ENCODE measurements around the gene SEPTIN2.
A peak's percentile ranks its signal among the peaks of the same experiment; 100 is the strongest.
"Not testable (repeated sequence)": the region's sequence is repeated elsewhere in the genome, so short reads cannot be mapped to it uniquely, and the experiment has no call there.

SEPTIN2 gene

GRCh38 chr2:241390301-241391206, 74.8 kb downstream of the SEPTIN2 start:
- peak; percentile 9 for DNase-seq

DNA sequence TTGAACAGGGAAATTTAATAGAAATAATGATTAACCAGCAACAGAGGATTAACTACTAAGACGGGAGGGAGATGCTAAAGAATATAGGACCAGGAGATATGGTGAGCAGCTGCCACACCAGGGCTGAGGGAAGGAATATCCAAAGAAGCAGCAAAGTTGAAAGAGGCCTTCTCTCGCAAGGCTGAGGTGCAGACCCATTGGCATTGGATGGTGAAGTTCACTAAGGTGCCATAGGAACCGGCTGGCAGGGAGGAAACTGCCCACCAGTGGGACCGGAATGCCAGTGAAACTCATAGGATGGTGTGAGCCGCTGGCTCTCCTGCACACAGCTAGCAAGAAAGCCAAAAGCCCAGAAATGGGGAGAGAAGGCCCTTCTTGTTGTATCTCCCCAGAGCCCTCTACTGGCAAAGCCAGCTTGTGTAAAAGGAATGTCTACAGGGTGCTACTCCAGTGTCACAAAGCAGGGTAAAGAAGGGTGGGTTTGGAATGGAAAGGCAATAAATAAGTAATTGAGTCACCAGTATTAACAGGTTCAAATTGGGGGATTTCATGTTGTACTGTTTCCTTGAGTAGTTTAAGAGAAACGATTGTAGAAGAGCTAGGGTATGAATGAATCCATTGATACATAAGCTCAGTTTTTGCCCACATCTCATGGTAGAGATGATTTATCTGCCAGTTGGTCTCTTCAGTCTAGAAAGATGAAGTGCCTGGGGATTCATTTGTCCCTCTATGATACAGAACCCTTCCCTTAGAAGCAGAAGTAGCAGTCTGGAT, 76.4 kb downstream of the SEPTIN2 start:
- peak; percentile 13 for DNase-seq

DNA sequence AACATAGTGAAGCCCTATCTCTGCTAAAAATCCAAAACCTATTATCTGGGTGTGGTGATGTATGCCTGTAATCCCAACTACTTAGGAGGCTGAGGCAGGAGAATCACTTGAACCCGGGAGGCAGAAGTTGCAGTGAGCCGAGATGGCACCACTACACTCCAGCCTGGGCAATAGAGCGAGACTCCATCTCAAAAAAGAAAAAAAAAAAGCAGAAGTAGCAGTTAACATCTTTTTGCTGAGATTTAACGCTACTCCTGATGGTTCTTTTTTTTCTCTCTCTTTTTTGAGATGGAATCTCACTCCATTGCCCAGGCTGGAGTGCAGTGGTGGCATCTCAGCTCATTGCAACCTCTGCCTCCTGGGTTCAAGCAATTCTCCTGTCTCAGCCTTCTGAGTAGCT, 77.0 kb downstream of the SEPTIN2 start:
- not testable (repeated sequence) for DNase-seq

GRCh38 chr2:241393524-241394196, 77.9 kb downstream of the SEPTIN2 start:
- peak; percentile 46 for DNase-seq

- DNase-seq: not testable (repeated sequence)
Observed at GRCh38 chr2:241396809-241397208, 81.1 kb downstream of the SEPTIN2 start.

GRCh38 chr2:241399941-241400922, 84.5 kb downstream of the SEPTIN2 start:
- DNase-seq: no peak
